ENCODE measurements around the gene MAP3K12.
A peak's percentile ranks its signal among the peaks of the same experiment; 100 is the strongest.
"Not testable (repeated sequence)": the region's sequence is repeated elsewhere in the genome, so short reads cannot be mapped to it uniquely, and the experiment has no call there.

MAP3K12 gene

DNA sequence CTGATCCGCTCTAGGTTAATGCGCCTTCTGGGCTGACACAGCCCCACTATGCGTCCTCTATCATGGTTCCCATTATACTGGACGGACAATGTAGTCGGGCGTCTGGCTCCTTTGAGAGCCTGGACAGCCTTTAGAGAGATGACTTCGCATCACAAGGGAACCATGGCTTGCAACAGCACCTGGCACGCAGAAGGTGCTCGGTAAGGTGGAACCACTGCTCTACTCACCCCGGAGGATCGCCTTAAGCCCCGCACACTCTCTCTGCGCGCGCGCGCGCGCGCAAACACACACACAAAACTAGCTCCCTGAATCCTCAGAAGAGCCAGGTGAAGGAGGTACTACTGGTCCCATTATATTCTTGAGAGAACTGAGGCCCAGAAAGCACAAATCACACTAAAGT, 7.1 kb downstream of the MAP3K12 start:
- DNase-seq, result no peak

DNA sequence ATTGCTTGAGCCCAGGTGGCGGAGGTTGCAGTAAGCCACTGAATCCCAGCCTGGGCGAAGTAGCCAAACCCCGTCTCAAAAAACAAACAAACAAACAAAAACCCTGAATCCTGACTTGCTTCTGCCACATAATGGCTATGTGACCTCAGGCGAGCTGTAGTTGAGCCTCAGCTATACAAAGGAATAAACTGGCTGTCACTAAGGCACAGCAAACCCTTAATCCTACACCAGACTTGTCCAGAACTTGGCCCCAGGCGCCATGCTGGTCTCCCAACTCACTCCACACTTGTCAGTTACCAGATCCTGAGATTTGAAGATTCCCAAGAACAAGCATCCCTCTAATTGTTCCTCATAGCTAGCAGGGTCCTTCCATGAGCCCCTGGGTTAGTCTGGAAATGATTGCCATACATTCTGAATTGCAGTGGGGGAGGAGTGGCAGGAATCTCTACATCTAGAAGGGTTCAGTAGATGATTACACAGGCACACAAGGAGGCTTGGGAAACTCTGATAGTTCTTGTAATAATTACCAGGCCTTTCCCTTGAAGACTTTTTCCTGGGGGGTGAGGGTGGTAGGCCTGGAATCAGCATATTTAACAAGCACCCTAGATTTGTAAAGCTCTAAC, 9.9 kb downstream of the MAP3K12 start:
- DNase-seq, result no peak

DNA sequence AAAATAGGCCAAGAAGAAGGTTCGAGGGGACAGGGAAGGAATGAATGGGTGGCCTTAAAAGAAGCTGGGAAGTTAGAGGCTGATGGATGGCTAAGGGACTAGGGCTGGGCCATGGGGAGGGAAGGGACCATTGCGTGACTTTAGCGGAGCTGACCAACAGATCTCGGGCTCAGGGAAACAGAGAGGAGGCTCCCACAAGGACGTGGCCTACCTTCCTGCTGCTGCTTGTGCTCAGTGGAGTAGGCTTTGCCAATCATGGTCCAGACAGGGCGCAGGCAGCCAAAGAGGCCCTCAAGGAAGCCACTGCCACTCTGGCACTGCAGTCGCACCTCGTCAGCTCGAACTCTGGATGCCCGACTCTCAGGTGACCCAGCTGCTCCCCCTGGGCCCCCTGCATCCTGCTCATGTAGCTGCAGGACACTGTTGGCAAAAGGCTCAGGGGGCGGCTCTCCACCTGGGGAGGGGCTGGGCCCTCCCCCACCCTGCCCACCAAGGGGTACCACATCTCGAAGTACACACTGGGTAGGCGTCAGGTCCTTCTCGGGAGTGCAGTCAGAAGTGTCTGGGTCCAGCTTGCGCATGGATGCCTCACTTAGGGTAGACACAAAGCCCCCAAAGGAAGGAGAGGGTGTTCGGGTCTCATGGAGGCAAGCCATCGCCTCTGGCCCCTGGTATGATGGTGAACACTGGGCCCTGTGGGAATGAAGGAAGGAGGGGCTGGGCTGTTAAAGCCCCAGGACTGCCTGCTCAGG, 12.3 kb downstream of the MAP3K12 start:
- no peak for DNase-seq

DNA sequence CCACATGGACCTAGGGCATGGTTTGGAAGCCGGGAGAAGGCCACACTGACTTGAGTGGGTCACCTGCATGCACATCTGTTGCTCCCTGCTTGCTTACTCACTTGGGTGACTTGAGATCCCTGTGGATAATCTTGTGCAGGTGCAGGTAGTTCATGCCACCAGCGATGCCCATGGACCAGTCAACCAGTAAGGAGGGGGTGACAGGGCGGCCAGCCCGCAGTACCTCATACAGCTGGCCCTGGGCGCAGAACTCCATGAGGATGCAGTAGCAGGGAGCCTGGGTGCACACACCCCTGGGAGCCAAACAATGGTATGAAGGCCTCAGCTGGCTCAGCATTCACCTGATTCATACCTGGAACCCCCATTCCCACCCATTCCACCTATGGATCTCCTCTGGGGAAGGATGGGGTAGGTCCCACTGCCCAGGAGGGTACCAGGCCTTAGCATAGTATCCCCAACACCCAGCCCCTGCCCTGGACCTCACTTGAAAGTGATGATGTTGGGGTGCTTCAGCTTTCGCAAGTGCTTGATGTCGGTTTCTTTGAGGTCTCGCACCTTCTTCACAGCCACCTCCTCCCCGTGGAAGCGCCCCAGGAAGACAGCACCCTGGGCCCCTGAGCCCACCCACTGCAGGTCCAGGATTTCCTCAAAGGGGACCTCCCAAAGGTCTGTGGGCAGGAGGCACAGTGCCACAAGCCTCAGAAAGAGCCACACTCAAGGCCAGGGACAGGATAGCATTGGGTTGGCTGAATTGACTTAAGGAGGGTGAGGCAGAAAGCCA, 13.1 kb downstream of the MAP3K12 start:
- DNase-seq, result no peak

DNA sequence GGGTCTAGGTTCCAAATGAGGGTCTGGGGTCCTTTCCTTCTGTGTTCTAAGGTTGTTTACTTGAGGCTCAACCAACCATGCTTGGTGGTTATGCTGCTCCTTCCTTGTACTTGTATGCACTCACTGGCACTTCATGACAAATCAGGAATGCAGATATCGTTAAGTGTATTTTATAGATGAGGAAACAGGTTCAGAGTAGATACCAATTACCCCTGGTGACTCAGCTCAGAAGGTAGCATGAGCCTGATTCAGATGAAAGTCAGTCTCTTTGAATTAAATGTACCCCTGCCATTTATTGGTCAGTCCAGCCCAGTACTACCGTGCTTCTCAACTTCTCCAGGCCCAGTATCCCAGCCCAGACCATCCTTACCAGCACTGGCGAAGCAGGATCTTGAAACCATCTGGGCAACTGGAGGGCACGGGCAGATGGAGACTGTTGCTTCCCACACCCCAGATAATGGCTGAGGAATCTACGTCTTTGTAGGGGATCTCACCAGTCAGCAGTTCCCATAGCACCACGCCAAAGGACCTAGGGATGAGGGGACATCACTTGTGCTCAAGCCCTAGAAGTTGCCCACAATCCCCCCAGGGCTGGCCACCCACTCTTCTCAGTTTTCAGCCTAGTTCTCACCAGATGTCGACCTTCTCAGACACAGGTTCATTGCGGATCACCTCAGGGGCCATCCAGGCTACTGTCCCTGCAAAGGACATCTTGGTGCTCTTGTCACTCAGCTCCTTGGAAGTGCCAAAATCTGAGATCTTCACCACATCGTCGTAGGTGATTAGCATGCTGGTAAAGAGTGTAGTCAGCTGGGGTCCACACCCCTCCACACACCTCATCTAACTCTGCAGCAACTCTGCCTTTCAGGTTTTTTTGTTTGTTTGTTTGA, 14.3 kb downstream of the MAP3K12 start:
- DNase-seq, result no peak

DNA sequence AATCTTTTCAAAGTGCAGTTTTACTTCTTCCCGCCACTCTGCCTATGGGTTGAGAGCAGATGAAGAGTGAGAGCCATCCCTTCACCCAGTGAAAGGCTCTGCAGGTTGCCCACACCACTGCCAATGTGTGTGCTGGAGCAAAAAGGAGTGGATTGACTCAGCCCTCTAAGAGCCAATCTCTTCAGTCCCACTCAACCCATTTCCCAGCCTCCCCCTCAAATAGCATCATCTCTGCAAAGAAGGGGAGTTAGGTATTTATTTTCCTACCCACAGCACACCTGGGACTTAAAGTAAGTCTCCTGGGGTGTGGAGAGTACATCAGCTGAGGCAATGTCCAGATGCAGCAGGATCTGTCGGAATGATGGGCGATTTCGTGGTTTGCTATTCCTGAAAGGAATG, 15.3 kb downstream of the MAP3K12 start:
- DNase-seq, result no peak

DNA sequence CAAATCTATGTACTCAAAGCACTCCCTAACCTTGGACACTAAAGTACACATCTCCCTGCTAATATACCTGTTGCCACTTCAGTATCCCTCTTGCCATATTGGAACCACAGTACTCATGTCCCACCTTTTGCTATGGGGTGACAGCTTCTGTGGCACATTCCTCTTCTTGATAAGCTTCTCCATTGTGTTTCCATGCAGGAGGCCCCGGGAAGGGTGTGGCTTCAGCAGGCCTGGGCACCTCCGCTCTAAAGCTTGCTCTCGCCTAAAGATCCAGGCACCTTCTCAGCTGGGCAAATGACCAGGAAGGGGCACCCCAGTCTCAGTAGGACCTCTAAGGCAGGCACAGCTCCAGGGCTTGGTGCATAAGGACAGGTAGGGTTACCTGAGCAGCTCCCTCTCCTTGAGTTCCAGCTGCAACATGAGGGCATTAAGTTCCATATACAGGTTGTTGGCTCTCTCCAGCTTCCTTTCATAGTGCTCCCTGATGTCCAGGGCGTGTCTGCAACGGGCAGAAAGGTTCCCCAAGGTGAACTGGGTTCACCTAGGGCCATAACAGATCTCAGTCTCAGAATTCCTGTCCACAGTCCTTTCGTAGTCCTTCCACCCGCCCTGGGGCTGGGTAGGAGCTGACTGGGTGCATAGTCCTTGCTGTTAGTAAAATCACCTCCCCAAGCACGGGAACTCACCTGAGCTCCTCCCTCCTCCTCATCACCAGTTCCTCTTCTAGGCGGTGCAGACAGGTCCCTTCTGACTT, 15.9 kb downstream of the MAP3K12 start:
- no peak for DNase-seq

DNA sequence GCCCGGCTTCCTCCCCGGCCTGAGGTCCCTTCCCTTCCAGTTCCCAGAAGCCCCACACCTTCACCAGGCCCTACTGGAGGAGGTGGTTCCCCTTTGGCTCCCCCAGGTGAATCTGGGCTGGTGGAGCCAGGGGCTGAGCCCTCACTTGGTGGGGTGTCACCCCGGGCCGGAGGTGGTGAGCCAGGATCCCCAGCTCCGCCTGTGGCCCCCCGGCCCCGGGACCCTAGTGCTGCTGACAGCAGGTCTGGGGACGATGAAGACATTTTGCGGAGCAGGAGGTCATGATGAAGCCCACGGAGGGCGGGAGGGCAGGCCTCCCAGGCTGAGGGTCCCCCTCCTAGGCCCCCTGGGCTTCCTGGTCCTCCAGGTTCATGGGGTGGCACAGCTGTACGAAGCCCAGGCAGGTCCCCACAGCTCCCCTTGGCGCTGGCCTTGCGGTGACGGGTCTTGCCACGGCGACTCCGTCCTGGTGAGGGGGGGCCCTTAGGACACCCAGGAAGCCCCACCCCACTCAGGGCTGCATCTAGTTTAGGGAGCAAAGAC, 16.6 kb downstream of the MAP3K12 start:
- DNase-seq, result no peak

DNA sequence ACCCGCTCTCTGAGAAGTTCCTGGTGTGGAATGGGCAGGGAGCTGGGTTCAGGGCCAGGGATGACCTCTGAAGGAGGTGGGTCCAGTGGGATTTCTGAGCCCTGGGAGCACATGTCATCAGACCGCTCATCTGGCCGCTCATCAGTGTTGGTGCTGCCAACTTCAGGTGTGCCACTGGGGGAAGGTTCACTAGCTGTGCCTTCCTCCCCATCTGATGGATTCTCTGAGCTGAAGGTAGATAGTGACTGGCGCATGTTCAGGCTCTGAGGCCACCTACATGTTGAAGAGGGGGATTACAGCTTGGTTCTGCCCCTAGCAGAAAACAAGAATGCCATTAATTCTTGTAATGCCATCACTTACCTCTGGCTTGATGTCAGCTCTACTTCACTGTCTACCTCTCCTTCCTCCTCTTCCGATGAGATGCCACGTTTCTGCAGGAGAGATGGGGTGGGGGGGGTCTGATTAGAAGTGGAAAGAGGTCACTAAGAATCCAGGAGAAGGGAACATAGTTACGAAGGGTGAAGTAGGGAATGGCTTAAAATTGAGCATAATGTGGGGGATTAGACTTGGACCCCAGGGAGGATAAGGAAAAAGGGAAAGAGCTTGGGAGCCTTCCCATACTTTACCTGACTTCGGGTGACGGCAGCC, 17.2 kb downstream of the MAP3K12 start:
- DNase-seq, result peak; percentile 53

DNA sequence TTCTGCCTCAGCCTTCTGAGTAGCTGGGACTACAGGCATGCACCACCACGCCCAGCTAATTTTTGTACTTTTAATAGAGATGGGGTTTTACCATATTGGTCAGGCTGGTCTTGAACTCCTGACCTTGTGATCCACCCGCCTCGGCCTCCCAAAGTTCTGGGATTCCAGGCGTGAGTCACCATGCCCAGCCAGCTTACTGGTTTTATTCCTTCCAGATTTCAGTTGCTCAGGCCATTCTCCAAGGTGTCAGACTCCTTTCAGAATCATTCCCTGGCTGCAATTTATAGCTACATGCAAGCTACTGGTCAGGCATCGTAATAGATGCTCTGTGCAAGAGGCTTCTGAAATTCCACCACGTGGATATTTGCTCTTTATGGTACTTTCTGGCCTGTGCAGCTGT, 17.8 kb downstream of the MAP3K12 start:
- DNase-seq, result not testable (repeated sequence)

DNA sequence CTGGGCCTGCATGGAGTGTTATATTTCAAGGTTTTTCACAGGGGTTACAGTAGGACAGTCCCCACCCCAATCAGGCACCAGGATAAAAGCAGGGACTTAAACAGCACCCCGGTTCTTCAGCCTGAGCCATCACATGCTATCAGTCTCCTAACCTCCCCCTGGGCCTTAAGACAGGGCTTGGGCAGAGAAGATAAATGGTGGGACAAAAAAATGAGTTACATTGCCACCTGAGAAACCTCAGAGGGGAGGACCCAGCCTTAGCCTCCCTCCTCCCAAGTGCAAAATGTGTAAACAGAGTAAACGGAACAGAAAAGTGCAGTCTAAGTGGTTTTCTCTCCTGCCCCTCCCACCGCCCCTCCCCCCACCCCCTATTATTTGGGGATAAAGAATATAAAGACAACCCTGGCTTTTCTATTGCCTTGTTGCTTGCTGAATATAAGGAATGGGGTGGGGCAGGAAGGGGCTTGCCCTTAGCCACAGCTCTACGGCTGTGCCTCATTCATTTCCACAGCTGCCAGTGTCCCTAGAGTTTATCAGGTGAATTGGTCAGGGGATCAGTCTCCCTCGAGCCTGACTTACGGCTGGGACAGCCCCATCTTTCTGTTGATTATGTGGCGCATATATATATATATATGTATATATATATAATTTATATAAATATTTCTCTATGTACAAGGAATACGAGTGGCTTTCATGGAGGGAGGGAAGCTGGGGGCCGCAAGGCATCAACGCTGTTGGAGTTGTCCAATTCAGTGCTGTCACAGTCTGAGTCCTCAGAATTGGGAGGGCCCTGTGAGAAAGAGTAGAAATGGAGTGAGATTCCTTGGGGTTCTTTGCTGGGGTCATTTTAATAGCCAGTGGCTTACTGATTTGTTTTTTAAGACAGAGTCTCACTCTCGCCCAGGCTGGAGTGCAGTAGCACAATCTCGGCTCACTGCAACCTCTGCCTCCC, 18.5 kb downstream of the MAP3K12 start:
- no peak for DNase-seq

DNA sequence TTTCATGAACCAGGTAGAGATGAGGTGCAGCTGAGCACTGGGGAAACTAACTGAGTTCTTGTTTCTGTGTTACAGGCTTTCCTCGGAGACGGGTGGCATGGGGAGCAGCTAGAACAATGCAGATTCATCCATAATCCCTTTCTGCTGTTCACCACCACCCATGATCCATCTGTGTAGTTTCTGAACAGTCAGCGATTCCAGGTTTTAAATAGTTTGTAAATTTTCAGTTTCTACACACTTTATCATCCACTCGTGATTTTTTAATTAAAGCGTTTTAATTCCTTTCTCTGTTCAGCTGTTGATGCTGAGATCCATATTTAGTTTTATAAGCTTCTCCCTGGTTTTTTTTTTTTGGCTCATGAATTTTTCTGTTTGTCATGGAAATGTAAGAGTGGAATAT, 19.9 kb downstream of the MAP3K12 start:
- no peak for DNase-seq

DNA sequence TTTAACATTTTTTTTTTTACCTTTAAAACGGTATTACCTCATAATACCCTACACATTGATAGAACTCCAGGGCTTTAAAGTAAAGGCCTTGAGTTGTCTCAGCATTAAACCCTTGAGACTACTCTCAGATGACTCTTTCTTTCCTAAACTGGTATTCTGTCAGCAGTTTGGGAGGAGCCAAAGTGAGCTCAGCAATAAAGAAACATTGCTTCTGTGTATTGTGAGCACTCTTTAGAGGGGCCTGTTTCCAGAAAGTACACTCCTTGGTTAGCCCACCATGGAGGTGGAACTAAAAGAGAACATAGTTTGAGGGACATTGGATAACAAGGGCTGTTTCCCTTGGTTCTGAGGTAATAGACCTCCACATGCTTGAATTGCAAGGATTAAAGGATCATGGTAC, 20.4 kb downstream of the MAP3K12 start:
- no peak for DNase-seq

DNA sequence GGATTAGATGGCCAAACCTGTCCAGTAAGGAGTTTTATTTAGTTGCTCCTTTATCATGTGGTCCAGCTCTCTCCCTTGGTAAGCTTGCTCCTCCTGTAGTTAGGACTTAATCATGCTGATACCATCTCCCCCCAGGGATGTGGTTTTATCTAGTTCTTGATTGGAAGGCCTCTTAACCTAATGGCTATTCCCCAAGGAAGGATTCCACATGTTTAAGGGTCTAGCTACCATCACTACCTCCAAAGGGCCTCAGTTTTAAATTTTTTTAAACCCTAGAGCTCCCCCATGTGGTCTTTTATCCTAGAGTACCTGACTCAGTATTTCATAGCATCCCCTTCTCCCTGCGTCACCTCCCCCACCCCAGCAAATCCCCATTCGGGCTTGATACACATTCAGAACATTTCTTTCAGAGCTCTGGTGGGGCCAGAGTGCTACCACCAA, 22.5 kb downstream of the MAP3K12 start:
- peak; percentile 46 for DNase-seq

DNA sequence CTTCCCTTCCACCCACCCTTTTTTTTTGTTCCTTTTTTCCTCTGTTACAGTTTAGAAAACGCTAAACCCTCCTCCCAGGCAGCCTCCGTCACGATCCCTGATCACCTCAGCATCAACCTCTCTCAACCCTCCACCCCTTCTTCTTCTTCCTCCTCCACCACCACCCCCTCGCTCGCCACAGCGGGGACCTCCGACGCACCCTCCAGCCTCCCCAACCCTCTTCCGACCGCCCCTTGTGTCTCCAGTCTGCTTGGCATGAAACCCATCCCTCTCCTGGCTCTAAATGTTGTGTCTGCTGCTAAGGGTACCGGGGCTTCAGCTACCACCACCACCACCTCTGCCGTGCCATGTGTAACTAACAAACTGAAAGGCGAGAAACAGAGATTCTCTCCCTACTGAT, 24.4 kb downstream of the MAP3K12 start:
- DNase-seq, result no peak

DNA sequence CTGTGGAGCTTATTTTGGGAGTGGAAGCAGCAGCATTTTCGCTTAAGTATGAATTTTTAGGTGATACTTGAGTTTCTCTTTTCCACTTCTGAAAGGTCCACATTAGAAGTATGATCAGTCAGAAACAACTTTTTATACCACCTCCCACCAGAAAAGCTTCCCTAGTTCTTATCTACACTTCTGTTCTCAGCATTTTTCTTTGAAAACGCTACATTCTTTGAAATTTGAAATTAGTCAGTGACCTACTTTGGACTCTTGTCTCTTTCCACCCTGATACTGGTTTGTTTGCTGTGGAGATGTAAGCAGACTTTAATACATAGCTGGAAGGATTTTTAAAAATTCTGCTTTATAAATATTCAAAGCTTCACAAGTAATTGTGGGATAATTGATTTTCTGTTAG, 25.2 kb downstream of the MAP3K12 start:
- DNase-seq, result no peak

DNA sequence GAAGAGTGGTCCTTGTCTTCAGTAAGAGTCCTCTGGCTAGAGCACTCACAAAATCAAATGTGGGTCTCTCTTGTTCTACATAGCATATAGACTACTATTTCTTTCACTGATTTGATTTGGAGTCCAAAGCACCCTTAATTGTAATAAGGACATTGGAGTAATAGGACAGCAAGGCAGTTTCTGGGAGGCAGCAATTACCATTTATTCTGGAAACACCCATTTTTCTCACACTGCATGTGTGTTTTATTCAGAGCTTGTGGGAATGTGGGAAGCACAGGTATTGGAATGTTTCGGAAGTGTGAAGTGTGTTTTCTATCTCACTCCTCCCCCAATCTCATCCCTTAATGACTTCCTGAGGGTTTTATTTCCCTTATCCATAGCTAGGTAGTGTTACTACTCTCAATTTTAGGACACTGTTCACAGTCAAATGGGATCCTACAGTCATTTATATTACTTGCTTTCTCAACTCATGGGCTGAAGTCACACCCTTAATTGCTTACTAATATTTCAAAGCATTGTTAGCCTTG, 27.1 kb downstream of the MAP3K12 start:
- no peak for DNase-seq

DNA sequence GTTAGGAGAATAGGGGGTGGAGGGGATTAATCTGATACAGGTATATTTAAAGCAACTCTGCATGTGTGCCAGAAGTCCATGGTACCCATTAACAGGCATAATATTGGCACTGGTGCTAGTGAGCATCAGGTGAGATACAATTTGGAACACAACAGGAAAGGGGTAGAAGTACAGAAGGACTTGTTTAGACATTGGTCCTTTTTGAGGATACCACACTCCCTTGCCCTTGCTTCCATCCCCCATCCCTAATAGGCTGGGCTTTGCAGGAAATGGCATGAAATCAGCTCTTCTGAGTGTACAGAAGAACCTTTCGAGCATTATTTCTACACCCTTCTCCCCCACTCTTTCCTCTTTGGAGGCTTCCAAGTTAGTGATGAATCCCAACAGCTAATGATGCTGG, 31.0 kb downstream of the MAP3K12 start:
- DNase-seq, result no peak

DNA sequence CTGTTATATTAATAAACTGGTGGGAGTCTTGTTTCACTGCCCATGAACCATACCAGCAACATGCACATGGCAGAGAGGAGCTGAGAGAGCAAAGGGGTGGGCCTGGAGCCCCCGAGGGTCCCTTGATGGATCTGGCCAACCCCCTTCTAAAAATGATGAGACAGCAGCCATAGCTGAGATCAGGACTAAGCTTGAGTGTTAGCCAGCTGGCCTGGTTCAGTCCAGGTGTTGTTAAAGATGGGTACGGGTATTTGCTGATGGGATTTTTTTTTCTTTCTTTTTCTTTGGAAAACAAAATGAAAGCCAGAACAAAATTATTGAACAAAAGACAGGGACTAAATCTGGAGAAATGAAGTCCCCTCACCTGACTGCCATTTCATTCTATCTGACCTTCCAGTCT, 31.4 kb downstream of the MAP3K12 start:
- DNase-seq, result no peak

DNA sequence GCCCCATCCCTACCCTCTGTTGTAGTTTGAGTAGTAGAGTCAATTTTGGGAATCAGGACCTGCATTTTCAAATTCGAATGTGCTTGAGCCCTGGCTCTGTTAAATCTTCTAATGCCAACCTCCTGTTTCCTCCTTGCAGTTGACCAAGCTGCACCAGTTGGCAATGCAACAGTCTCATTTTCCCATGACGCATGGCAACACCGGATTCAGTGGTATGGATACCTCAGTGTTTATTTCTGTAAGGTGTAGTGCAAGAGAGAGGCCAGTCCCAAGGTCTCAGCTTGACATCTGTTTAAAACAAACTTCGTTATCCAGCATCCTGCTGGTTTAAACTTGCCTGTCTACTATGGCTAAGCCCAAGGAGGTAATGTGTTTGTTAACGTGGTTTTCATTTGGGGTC, 32.2 kb downstream of the MAP3K12 start:
- DNase-seq, result no peak
